Thymus (tissue), 11 donors: Measurements from ENCODE around the gene PPARD. TPM values are rescaled to one million over a fixed set of nuclear protein-coding genes. Genes with fewer than 3 reads are reported as not detected.
A peak's percentile ranks its signal among the peaks of the same experiment; 100 is the strongest.

ENCODE experiments used
- DNase-seq, 9 donors: peaks; one replicate each; pipeline ENCODE4 v3.0.0-alpha.2; 2013; ENCODE audit warnings: low spot score in 9 of 9, low read depth in 6 of 9, missing footprints in 1 of 9
- H3K27ac ChIP-seq, 2 donors: one replicate each; pipeline ENCODE4 v1.5.1; 2013; ENCODE audit warnings: control low read depth in 1 of 2, low read depth in 1 of 2, low read length in 1 of 2, mild to moderate bottlenecking in 1 of 2, moderate library complexity in 1 of 2
- H3K27me3 ChIP-seq, 2 donors: one replicate each; pipeline ENCODE4 v1.5.1; 2013; ENCODE audit warnings: low read length in 1 of 2; ENCODE audit not compliant: control insufficient read depth in 2 of 2, insufficient read depth in 1 of 2
- H3K36me3 ChIP-seq, 2 donors: one replicate each; pipeline ENCODE4 v1.5.1; 2013; ENCODE audit warnings: low read length in 1 of 2, mild to moderate bottlenecking in 1 of 2, moderate library complexity in 1 of 2; ENCODE audit not compliant: control insufficient read depth in 2 of 2, insufficient read depth in 2 of 2
- H3K4me1 ChIP-seq, 2 donors: one replicate each; pipeline ENCODE4 v1.5.1; 2013; ENCODE audit warnings: low read length in 2 of 2; ENCODE audit not compliant: control insufficient read depth in 2 of 2, insufficient read depth in 2 of 2
- H3K4me3 ChIP-seq, 2 donors: one replicate each; pipeline ENCODE4 v1.5.1; 2013; ENCODE audit warnings: low read length in 2 of 2, control low read depth in 1 of 2, mild to moderate bottlenecking in 1 of 2
- H3K9me3 ChIP-seq, 2 donors: one replicate each; pipeline ENCODE4 v1.5.1; 2013; ENCODE audit warnings: low read length in 1 of 2, mild to moderate bottlenecking in 1 of 2; ENCODE audit not compliant: control insufficient read depth in 2 of 2, insufficient read depth in 1 of 2
- WGBS: extraction: QIAGEN DNeasy Blood & Tissue Kit; methylation state at CpG from one replicate; pipeline ENCODE4 v1.1.7; 2013; 5-methylcytosine and 5-hydroxymethylcytosine counted together
- polyA plus RNA-seq: library from polyadenylated mRNA; stranded (reverse); fragments of 200-250 nt; gene quantifications from one replicate; pipeline ENCODE4 v1.2.3, GENCODE V29; 2013
- total RNA-seq: library from RNA; stranded (reverse); fragments of 120-200 nt; gene quantifications from one replicate; pipeline ENCODE4 v1.2.4, GENCODE V29; 2013
- donor health status: healthy.

The PPARD gene
- total and polyA plus RNA-seq, 2 donors = 2.3 to 15.8 TPM

- WGBS = 95% methylated on average over 20 of the region's 20 CpGs
- no peak overlapping the region for H3K4me3 ChIP-seq
- DNase-seq = no peak
Measured at GRCh38 chr6:35406711-35407485, 64.5 kb downstream of the PPARD start.

DNA sequence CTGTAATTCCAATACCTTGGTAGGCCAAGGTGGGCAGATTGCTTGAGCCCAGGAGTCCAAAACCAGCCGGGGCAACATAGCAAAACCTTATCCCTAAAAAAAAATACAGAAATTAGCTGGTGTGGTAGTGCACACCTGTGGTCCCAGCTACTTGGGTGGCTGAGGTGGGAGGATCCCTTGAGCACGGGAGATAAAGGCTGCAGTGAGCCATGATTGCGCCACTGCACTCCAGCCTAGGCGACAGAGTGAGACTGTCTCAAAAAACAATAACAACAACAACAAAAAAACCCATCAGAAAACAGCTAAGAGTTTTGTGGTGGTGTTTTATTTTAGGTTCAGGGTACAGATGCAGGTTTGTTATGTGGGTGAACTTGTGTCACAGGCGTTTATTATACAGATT lies 66.9 kb downstream of the PPARD start:
- H3K27ac ChIP-seq = no peak overlapping the region
- peaks cover 0 to 12% of the 10 kb centered on the region in 2 donors for H3K4me1 ChIP-seq
- H3K36me3 ChIP-seq = peaks cover 4 to 20% of the 10 kb centered on the region in 2 donors
- 97% methylated on average over 5 of the region's 5 CpGs for WGBS
- peaks cover 0 to 3% of the 10 kb centered on the region in 2 donors for H3K9me3 ChIP-seq
- DNase-seq = no peak
- H3K27me3 ChIP-seq = no peaks in the 10 kb centered on the region
- no peak overlapping the region for H3K4me3 ChIP-seq

More at GRCh38 chr6:35406711-35407485, 64.5 kb downstream of the PPARD start:
- peaks cover 0 to 3% of the 10 kb centered on the region in 2 donors for H3K9me3 ChIP-seq
- H3K27me3 ChIP-seq = no peaks in the 10 kb centered on the region
- peaks cover 0 to 12% of the 10 kb centered on the region in 2 donors for H3K4me1 ChIP-seq
- no peak overlapping the region for H3K27ac ChIP-seq
- H3K36me3 ChIP-seq = peaks cover 4 to 5% of the 10 kb centered on the region in 2 donors

- H3K9me3 ChIP-seq = peaks cover 0 to 3% of the 10 kb centered on the region in 2 donors
- 66% methylated on average over 3 of the region's 3 CpGs for WGBS
- peaks cover 0 to 18% of the 10 kb centered on the region in 2 donors for H3K4me1 ChIP-seq
- no peak for DNase-seq
- H3K27ac ChIP-seq = no peak overlapping the region
- peaks cover 4 to 27% of the 10 kb centered on the region in 2 donors for H3K36me3 ChIP-seq
- no peak overlapping the region for H3K4me3 ChIP-seq
- H3K27me3 ChIP-seq = no peaks in the 10 kb centered on the region
Measured at GRCh38 chr6:35410131-35410530, 67.8 kb downstream of the PPARD start.

GRCh38 chr6:35411066-35411465 lies 68.7 kb downstream of the PPARD start:
- 29% methylated on average over 9 of the region's 9 CpGs for WGBS
- Histone ChIP-seq H3K27ac (no peak overlapping the region), H3K4me1 (peaks cover 0 to 19% of the 10 kb centered on the region in 2 donors), H3K9me3 (peaks cover 0 to 3% of the 10 kb centered on the region in 2 donors), H3K36me3 (peaks cover 4 to 28% of the 10 kb centered on the region in 2 donors), H3K27me3 (no peaks in the 10 kb centered on the region), H3K4me3 (no peak overlapping the region)
- peak in 2 of 9 donors; percentile 21 to 40 for DNase-seq

DNA sequence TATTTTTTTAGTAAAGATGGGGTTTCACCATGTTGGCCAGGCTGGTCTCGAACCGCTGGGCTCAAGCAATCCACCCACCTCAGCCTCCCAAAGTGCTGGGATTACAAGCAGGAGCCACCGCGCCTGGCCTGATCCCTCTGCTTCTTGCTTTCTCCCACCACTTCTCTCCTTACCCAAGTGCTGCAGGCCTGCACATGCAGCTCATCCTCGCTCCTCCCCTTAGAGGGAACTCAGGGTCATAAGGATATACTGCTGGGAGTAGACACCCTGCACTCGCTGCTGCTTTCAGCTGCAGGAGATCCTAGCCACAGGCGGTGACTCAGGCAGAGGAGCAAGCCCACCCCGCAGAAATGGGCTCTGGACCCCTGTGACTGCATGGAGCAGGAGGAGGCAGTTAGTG lies 69.7 kb downstream of the PPARD start:
- Histone ChIP-seq H3K36me3 (peaks cover 4 to 33% of the 10 kb centered on the region in 2 donors), H3K27me3 (no peaks in the 10 kb centered on the region), H3K4me3 (no peak overlapping the region), H3K27ac (no peak overlapping the region), H3K9me3 (peaks cover 0 to 3% of the 10 kb centered on the region in 2 donors), H3K4me1 (peaks cover 0 to 17% of the 10 kb centered on the region in 2 donors)
- 95% methylated on average over 8 of the region's 8 CpGs for WGBS
- no peak for DNase-seq

DNA sequence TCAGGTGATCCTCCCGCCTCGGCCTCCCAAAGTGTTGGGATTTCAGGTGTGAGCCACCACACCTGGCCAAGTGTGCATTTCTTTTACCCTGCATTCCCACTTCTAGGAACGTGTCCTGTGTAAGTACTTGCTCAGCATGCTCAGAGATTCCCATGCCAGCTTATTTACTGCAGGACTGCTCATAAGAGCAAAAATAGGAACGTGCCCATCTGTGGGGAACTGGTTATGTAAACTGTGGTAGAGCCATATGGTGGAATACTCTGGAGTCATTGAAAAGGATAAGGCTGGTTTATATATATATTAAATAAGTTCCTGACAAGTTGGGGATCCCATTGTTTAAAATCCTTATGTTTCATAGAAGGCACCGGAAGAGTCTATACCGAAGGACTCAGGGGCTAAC lies 71.6 kb downstream of the PPARD start:
- WGBS = 98% methylated on average over 6 of the region's 6 CpGs
- H3K4me1 ChIP-seq = peaks cover 10 to 30% of the 10 kb centered on the region in 2 donors
- H3K27ac ChIP-seq = no peak overlapping the region
- H3K27me3 ChIP-seq = no peaks in the 10 kb centered on the region
- H3K9me3 ChIP-seq = peaks cover 0 to 3% of the 10 kb centered on the region in 2 donors
- H3K4me3 ChIP-seq = no peak overlapping the region
- DNase-seq = no peak
- peaks cover 8 to 36% of the 10 kb centered on the region in 2 donors for H3K36me3 ChIP-seq

DNA sequence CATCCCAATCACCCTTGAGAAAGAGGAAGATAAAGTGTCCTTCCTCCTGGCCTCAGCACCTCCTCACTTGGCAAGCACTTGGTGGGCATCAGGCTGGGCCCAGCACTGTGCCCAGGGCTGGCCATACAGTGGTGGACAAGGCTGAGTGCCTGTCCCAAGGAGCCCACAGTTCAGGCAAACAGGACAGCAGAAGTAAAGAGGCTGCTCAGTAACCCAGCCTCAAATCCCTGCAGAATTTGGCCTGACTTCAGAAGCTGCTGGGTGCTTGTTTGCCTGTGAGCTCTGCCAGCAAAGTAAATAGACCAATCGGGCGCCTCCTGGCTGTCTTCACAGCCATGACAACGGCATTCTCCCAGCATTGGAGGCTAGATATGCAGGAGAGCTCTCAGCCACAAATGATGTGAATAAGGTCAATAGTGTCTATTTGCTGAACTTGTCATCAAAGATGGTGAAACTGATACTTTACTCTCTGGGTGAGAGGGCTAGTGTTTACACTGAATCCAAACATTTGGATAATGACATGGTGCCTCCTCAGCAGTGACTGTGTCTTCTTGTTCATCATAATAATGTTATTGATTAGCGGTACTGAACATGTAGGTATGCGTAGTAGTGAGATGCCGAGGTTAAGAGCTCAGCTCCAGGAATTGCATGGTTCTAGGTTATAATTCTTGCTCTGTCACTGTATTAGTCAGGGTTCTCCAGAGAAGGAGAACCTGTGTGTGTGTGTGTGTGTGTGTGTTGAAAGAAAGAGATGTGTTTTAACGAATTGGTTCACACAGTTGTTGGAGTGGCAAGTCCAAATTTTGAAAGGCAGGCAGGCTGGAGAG lies 72.9 kb downstream of the PPARD start:
- Histone ChIP-seq H3K4me1 (peaks cover 17 to 40% of the 10 kb centered on the region in 2 donors), H3K9me3 (peaks cover 0 to 3% of the 10 kb centered on the region in 2 donors), H3K27ac (no peak overlapping the region), H3K36me3 (peaks cover 9 to 36% of the 10 kb centered on the region in 2 donors), H3K4me3 (no peak overlapping the region), H3K27me3 (no peaks in the 10 kb centered on the region)
- 90% methylated on average over 7 of the region's 7 CpGs for WGBS
- DNase-seq = peak in 2 of 9 donors; percentile 28 to 47

DNA sequence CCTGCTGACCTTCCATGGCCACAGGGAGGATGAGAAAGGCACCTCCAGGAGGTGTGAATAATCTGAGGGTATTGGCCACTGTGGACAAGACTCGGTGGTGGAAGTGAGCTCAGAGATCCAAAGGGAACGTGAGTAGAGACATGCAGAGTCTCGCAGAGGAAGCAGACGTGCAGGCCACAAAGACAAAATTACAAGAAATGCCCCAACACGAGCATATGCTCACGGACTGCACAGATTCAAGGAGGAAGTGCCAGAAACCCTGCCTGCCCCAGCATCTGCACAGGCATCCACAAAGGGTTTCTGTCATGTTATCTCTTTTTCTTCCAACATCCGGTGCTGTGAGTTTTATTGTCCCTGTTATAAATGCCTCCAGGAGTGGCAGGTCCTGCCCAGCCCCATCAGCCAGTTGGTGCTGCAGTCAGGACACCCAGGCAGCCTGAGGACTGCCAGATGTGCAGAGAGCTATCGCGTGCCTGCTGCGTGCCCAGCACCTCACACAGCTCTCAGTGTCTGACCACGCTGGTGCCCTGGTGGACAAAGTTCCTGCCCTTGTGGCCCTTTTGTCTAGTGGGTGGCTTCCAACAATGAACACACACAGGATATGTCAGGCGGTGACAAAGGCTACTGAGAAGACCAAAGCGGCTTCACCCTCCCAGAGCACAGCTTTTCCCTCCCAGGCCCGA lies 75.8 kb downstream of the PPARD start:
- H3K36me3 ChIP-seq = peaks cover 13 to 27% of the 10 kb centered on the region in 2 donors
- 48% methylated on average over 14 of the region's 14 CpGs for WGBS

More for the DNA sequence above, 75.8 kb downstream of the PPARD start:
- Histone ChIP-seq H3K9me3 (no peaks in the 10 kb centered on the region), H3K4me3 (no peak overlapping the region), H3K4me1 (peaks cover 19 to 30% of the 10 kb centered on the region in 2 donors), H3K27ac (no peak overlapping the region), H3K27me3 (no peaks in the 10 kb centered on the region)
- peak in 2 of 9 donors; percentile 25 to 41 for DNase-seq
